Neuron (in vitro differentiated cells): Measurements from ENCODE around the gene CALML3.

ENCODE experiments used
- H2AFZ ChIP-seq: one replicate; pipeline ENCODE4 v1.6.1; 2013; ENCODE audit warnings: low read depth, mild to moderate bottlenecking, inconsistent platforms, low read length, moderate library complexity
- H3K27me3 ChIP-seq: one replicate; pipeline ENCODE4 v1.6.1; 2013; ENCODE audit warnings: low read length; ENCODE audit not compliant: insufficient read depth
- H3K36me3 ChIP-seq: one replicate; pipeline ENCODE4 v1.6.1; 2013; ENCODE audit warnings: low read length; ENCODE audit not compliant: insufficient read depth
- H3K4me1 ChIP-seq: one replicate; pipeline ENCODE4 v1.6.1; 2013; ENCODE audit warnings: low read length; ENCODE audit not compliant: insufficient read depth
- H3K4me3 ChIP-seq: 2 replicates; pipeline ENCODE4 v1.5.1; 2013; ENCODE audit warnings: mild to moderate bottlenecking, low read length, moderate library complexity
- H3K9me3 ChIP-seq: one replicate; pipeline ENCODE4 v1.6.1; 2013; ENCODE audit warnings: low read length

CALML3 gene

DNA sequence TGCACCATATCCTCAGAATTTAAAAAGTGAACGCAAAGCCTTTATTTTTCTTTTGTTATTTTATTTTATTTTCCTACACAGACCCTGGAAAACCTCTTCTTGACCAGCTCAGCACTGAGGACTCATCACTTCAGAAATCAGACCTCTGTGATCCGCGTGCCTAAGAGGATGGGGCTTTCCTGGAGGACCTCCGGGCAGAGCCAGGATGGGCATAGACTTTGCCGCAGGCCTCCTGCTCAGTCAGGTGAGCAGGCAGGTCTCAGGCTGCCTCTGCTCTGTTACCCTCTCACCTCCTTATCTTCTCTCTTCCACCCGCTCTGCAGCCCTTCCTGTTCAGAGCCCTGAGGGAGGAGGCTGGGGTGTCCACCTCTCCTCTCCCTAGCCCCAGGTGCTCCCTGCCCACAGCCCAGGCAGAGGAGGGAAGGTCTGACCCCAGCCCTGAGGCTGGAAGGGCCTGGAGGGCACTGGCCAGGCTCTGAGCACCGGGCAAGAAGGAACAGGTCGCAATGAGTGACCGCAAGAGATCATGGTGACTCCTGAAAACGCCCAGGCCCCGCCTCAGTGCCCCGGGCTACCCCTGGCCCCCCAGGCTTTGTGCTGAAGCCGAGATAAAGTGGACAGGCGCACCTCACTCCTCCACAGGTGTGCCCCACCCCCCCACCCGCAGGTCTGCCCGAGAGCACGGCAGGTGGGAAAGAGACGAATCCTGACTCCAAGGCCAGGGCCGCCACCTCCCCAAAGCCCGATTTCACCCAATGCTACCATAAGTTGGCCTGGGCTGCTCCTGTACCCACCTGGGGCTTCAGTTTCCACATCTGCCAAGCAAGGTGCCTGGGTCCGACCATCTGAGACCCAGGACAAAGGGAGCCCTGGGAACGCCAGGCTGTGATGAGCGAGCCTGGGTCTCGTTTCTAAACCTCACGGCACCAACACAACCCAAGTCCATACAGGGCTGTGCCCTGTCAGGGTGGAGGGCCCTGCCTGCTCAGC lies 28.2 kb upstream of the CALML3 start:
- H3K9me3 ChIP-seq = no peaks in the 10 kb centered on the region
- H2AFZ ChIP-seq = no peak overlapping the region
- no peaks in the 10 kb centered on the region for H3K4me1 ChIP-seq
- no peaks in the 10 kb centered on the region for H3K36me3 ChIP-seq
- H3K4me3 ChIP-seq = no peak overlapping the region
- peaks cover 7% of the 10 kb centered on the region for H3K27me3 ChIP-seq

DNA sequence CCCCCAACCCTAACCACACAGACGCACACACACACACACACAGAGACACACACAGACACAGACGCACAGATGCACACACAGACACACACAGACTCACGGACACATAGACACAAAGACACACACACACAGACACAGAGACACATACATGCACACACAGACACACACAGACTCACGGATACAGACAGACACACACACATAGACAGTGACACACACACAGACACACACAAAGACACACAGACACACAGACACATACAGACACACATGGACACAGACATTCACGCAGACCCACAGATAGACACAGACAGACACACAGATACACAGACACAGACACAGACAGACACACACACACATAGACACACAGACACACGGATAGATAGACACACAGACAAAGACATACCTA lies 27.5 kb upstream of the CALML3 start:
- H3K4me1 ChIP-seq = no peaks in the 10 kb centered on the region
- no peaks in the 10 kb centered on the region for H3K36me3 ChIP-seq
- peaks cover 9% of the 10 kb centered on the region for H3K27me3 ChIP-seq
- no peak overlapping the region for H2AFZ ChIP-seq
- no peak overlapping the region for H3K4me3 ChIP-seq
- H3K9me3 ChIP-seq = no peaks in the 10 kb centered on the region

DNA sequence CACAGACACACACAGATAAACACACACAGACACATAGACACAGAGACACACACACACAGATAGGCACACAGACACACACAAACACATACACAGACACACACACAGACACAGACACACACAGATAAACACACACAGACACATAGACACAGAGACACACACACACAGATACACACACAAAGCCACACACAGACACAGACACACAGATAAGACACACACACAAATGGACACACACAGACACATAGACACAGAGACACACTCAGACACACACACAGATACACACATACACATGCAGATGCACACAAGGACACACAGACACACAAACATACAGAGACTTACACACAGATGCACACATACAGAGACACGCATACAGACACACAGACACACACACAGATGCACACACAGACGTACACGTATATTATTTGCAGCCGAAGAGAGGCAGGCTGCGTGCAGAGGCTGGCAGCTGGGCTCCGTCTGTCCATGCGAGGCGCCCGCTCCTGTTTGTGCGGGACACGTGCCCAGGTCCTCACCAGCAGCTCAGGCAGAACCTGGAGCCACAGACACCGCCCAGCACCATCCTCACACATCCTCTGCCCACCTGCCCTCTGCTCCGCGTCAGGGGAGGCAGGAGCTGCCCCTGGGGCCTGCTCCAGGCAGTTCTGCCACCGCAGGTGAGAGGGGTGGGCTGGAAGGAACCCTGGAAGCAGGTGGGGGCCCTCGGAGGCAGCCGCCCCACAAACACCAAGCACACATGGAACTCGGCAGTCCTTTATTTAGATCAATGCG lies 26.6 kb upstream of the CALML3 start:
- H3K9me3 ChIP-seq = no peaks in the 10 kb centered on the region
- H3K36me3 ChIP-seq = no peaks in the 10 kb centered on the region
- H3K4me1 ChIP-seq = no peaks in the 10 kb centered on the region
- no peak overlapping the region for H2AFZ ChIP-seq
- H3K4me3 ChIP-seq = no peak overlapping the region
- peaks cover 7% of the 10 kb centered on the region for H3K27me3 ChIP-seq

DNA sequence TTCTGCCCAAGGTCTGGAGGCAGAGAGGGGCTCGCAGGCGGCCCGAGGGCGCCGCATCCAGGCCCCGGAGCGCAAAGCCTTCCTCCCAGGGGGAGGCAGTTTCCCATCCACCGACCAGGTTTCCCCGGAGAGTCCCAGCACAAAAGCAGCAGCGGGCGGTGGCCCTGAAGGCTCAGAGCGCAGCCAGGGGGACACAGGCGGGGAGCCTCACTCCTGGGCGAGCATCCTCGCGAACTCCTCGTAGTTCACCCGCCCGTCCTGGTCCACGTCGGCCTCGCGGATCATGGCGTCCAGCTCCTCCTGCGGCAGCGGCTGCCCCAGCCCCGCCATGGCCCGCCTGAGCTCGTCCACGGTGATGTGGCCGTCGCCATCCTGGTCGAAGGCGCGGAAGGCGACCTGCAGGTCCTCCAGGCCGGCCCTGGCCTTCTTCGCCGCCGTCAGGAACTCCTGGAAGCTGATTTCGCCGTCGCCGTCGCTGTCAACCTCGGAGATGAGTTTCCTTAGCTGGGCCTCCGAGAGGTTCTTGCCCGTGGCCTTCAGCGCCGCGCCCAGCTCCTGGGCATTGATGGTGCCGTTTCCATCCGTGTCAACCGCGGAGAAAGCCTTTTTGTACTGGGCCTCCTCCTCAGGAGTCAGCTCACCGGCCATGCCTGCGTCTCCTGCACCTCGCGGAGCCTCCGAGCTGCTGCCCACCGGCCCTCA lies 25.8 kb upstream of the CALML3 start:
- no peaks in the 10 kb centered on the region for H3K4me1 ChIP-seq
- no peak overlapping the region for H2AFZ ChIP-seq
- H3K4me3 ChIP-seq = no peak overlapping the region
- H3K9me3 ChIP-seq = no peaks in the 10 kb centered on the region
- H3K36me3 ChIP-seq = no peaks in the 10 kb centered on the region
- peaks cover 7% of the 10 kb centered on the region for H3K27me3 ChIP-seq

DNA sequence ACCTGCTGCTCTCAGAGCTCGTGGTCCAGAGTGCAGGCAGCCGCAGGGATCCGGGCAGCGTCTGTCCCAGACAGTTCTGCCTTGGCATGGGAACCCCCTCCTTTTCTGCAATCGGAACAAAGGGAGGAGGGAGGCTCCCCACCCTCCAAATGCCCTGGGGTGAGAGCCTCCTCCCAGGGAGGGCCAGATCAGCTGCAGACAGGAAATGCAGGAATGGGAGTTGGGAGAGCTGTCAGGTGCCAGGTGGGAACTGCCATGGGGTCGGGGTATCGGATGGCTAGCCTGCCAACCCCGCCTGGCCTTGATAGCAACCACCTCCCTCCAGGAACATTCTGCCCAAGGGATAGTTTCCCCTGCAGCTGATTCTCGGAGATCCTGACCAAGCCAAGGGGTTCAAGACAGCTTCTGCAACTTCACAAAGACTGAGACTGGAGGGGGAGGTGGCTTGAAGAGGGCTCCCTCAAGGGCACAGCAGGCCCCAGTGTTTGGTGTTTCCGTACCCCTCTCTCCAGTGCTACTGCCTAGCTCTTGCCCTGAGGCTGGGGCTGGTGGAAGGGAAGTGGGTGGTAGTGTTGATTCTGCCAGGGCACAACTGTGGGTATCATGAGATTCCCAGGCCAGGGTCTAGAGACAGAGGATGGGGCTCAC lies 25.1 kb upstream of the CALML3 start, which contains the start of gene CALML5:
CALML5 (minus strand) TSS at position 78 of the 648 bp plus-strand sequence. CDS start 132 bp downstream, outside the sequence.
- Histone ChIP-seq H3K9me3 (no peaks in the 10 kb centered on the region), H2AFZ (no peak within 1 kb of the TSS), H3K4me1 (no peaks in the 10 kb centered on the region), H3K4me3 (no peak within 1 kb of the TSS), H3K27me3 (peaks cover 7% of the 10 kb centered on the region), H3K36me3 (no peaks in the 10 kb centered on the region)

DNA sequence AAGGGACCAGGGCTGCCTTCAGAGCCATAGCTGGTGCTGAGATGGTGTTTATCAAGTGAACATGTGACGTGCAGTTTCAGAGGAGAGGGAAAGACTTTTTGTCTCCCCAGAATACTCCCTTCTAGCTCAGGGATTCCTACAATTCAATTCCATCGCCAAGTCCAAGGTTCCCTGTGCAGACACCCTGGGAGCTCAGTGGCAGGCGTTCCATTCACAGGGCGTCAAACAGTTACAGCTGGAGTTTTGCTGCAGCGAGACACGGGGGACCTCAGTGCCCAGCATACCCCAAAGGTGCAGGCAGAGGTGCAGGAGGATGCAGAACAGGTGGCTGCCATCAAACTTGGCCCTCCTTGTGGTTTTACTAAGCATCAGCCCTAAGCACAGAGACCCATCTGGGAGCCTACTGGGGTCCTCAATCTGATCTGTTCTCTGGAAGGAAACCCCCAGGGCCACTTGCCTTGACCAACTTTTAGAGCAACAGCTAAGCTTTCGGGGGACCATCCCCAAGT lies 24.5 kb upstream of the CALML3 start:
- H3K36me3 ChIP-seq = no peaks in the 10 kb centered on the region
- H3K4me3 ChIP-seq = no peak overlapping the region
- peaks cover 7% of the 10 kb centered on the region for H3K27me3 ChIP-seq
- no peak overlapping the region for H2AFZ ChIP-seq
- H3K9me3 ChIP-seq = no peaks in the 10 kb centered on the region
- no peaks in the 10 kb centered on the region for H3K4me1 ChIP-seq

DNA sequence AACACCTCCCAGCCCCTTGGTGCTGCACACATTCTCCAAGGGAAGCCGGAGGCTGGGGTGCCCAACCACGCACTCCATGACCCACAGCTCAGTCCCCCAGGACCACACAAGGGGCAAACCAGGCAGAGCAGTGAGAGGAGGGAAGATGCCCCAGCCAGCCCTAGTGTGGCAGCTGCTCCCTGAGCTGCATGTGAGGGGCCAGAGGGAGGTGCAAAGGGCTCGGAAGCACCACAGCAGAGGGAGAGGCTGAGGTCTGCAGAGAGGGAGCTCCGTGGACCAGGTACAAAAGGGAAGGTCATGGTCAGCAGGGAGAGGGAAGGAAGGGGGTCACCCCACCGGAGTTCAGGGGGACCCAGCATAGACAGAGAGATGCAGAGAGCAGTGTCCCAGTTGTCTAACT lies 23.9 kb upstream of the CALML3 start:
- peaks cover 7% of the 10 kb centered on the region for H3K27me3 ChIP-seq
- no peaks in the 10 kb centered on the region for H3K36me3 ChIP-seq
- no peak overlapping the region for H2AFZ ChIP-seq
- no peaks in the 10 kb centered on the region for H3K9me3 ChIP-seq
- no peaks in the 10 kb centered on the region for H3K4me1 ChIP-seq
- no peak overlapping the region for H3K4me3 ChIP-seq

DNA sequence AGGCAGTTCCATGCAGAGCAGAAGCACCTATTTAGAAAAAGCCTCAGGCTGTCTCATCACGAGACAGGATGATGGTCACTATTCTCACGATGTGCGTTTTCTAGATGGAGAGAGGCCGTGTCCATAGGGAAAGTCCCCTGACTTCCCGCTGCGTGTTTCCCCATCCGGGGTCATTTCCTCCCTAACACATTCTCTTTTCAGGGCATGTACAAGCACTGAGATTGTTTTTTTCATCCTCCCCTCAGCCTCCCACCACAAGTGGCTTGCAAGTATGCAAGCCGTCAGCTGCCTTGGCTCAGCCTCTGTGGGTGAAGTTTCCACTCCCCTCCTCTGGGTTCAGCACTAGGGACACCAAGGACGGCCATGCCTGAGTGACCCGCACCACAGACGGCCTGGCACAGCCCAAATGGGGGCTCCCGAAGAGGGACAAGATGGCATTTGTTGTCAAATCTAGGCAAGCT lies 22.7 kb upstream of the CALML3 start:
- no peaks in the 10 kb centered on the region for H3K4me1 ChIP-seq
- H3K27me3 ChIP-seq = peaks cover 15% of the 10 kb centered on the region
- no peaks in the 10 kb centered on the region for H3K9me3 ChIP-seq
- H3K36me3 ChIP-seq = no peaks in the 10 kb centered on the region
- H2AFZ ChIP-seq = no peak overlapping the region
- H3K4me3 ChIP-seq = no peak overlapping the region

DNA sequence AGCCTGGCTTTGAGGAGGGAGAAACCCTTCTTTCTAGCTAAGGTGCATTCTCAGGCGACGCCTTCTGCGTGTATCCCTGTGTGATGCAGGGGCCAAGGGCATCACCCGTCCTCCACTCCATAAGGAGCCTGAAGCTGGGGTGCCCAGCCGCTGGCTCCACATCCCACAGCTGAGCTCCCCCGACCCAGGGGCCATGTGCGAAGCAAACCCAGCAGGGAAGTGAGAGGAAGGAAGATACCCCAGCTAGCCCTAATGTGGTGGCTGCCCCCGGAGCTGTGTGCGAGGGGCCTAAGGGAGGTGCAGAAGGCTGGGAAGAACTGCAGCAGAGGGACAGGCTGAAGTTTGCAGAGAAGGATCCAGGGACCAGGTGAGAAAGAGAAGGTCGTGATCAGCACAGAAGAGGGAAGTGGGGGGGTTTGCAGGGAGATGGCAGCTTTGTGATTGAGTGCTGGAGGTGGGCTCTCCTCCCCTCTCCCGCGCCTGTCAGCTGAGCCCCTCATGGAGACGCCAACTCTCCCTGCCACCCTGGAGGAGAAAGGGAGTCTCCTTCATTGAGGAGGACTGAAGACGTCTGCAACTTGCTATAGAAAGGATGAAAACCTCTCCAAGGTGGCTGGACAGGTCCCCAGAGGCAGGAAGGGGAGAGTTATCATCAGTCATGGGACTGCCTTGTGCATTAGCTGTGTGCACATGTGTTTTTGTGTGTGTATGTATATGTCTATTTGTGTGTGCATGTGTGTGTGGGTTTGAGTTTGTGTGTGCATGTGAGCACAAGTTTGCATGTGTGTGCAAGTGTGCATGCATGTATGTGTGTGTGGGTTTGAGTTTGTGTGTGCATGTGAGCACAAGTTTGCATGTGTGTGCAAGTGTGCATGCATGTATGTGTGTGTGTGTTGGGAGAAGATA lies 21.9 kb upstream of the CALML3 start:
- no peak overlapping the region for H2AFZ ChIP-seq
- H3K36me3 ChIP-seq = no peaks in the 10 kb centered on the region
- H3K27me3 ChIP-seq = peaks cover 17% of the 10 kb centered on the region
- H3K4me1 ChIP-seq = no peaks in the 10 kb centered on the region
- no peaks in the 10 kb centered on the region for H3K9me3 ChIP-seq
- H3K4me3 ChIP-seq = no peak overlapping the region

DNA sequence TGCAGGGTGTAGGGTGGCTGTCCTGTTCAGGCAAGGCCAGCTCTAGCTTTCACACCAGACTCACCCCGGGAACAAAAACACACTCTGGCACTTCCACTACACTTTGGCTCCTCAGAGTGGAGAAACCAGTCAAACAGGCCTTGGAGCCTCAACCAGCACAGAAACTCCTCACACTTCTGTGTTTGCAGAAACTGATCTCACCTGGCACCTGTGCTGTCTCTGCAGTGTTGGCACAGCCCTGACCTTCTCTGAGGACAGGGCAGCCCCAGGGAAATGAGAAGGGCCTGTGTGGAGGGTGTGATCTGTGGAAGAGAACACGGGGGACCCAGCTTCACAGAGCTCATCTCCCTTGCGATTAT lies 21.3 kb upstream of the CALML3 start:
- Histone ChIP-seq H3K4me1 (no peaks in the 10 kb centered on the region), H3K36me3 (no peaks in the 10 kb centered on the region), H2AFZ (no peak overlapping the region), H3K4me3 (no peak overlapping the region), H3K9me3 (no peaks in the 10 kb centered on the region), H3K27me3 (peaks cover 18% of the 10 kb centered on the region)

DNA sequence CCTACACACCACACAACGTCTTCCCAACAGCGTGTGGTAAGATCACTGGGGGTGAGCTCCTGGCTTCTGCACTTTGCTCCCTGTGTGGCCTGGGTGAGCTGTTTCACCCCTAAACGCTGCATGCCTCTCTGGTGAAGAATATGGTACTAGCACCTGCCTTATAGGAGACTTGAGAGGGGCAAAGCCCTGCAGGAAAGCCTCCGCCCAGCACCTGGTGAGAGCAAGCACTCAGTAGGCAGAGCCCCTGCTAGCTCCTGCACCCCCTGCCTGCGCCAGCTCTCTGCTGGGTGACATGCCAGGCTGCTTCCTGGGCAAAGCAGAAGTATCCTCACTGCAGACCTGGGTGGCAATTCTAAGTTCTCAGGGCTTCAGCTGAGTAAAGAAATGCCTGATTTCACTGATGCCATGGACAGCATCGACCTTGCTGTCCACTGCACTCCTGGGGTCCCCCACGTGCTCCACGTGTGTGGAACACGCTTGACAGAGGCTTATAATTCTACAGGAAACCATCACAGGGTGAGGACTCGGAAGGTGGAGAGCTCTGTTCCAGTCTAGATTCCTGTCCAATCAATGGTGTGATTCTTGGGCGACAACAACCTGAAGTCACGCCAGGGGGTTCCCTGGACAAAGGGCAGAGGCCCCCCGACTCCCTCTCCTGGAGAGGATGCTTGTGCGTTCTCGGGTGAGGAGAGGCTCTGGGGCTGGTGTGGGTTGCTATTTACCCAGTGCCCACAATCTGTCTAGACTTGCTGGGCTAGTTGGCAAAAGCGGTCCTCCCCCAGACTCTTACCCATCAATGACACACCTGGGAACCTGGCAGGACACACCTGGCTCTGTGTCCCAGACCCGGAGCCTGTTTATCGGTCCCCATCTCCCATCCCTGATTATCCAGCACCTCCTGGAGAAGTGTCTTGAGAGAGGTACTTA lies 20.4 kb upstream of the CALML3 start:
- no peaks in the 10 kb centered on the region for H3K36me3 ChIP-seq
- peaks cover 18% of the 10 kb centered on the region for H3K27me3 ChIP-seq
- H3K4me1 ChIP-seq = no peaks in the 10 kb centered on the region
- H3K9me3 ChIP-seq = no peaks in the 10 kb centered on the region
- H3K4me3 ChIP-seq = no peak overlapping the region
- no peak overlapping the region for H2AFZ ChIP-seq
